ENCODE data around the gene INSL3.
"Not testable (repeated sequence)": the region's sequence is repeated elsewhere in the genome, so short reads cannot be mapped to it uniquely, and the experiment has no call there.

INSL3 gene

DNA sequence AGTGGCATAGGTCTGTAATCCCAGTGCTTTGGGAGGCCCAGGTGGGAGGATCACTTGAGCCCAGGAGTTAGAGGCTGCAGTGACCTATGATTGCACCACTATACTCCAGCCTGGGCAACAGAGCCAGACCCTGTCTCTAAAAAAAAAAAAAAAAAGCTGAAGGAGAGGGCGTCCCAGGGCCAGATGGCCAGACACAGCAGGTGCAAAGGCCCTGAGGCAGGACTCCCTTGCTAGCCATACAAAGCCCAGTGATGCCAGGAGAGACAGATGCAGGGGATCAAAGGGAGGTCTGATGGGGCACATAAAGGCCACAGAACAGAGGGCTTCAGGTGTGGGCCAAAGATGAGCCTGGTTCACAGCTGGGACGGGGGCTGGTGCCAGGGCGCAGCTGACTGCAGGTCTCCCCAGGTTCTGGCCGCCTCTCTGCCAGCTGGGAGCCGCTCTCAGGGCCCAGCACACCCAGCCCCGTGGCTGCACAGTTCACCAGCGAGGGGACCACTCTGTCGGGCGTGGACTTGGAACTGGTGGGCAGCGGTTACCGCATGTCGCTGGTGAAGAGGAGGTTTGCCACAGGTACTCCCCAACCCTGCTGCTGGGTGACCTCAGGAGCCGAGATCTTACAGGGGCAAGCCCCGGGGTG lies 33.9 kb downstream of the INSL3 start:
- no peaks in the 10 kb centered on the region for H3K27me3 Mint-ChIP-seq
- no peak for ATAC-seq
- DNase-seq: no peak
- H3K4me3 Mint-ChIP-seq: no peak overlapping the region
- H3K9me3 Mint-ChIP-seq: no peaks in the 10 kb centered on the region
- H3K27ac Mint-ChIP-seq: peak overlapping the region; percentile 61 to 72
- peaks cover 35% of the 10 kb centered on the region for H3K4me1 Mint-ChIP-seq

GRCh38 chr19:17784201-17785008 lies 36.9 kb downstream of the INSL3 start:
- Mint-ChIP-seq H3K4me1 (peaks cover 25% of the 10 kb centered on the region), H3K27me3 (no peaks in the 10 kb centered on the region), H3K4me3 (no peak overlapping the region), H3K27ac (peak overlapping the region in 1 of 2 donors; percentile 5), H3K9me3 (no peaks in the 10 kb centered on the region)
- ATAC-seq (peak; percentile 64), DNase-seq (peak; percentile 69 to 71)

- H3K27me3 Mint-ChIP-seq, H3K27ac Mint-ChIP-seq, DNase-seq, ATAC-seq, H3K9me3 Mint-ChIP-seq, H3K4me3 Mint-ChIP-seq: not testable (repeated sequence)
- H3K4me1 Mint-ChIP-seq: peaks cover 26% of the 10 kb centered on the region
Measured at GRCh38 chr19:17783721-17784120, 37.6 kb downstream of the INSL3 start.

DNA sequence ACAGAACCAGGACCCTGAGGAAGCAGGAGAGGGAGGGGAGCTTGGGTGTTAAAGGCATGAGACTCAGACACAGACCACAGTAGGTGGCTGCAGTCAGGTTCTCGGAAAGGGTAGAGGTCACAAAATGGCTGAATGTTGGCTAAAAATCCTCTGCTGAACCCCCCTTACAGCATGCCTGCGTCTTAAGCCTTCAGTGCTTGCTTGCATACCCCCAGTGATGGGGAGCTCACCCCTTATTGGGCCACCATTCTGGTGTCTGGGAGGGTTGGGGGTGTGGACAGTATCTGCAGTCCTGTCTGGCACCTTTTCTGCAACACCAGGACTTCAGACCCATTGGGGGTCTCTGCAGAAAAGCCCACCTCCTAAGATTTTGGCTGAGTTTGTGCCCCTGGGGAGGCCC lies 40.5 kb downstream of the INSL3 start:
- peaks cover 52% of the 10 kb centered on the region for H3K4me1 Mint-ChIP-seq
- H3K27ac Mint-ChIP-seq: no peak overlapping the region
- no peaks in the 10 kb centered on the region for H3K9me3 Mint-ChIP-seq
- ATAC-seq (no peak), DNase-seq (no peak)
- no peaks in the 10 kb centered on the region for H3K27me3 Mint-ChIP-seq
- H3K4me3 Mint-ChIP-seq: no peak overlapping the region

- H3K4me1 Mint-ChIP-seq: peaks cover 62% of the 10 kb centered on the region
- no peak for DNase-seq
- no peaks in the 10 kb centered on the region for H3K9me3 Mint-ChIP-seq
- H3K27ac Mint-ChIP-seq: peak overlapping the region; percentile 36 to 68
- no peak overlapping the region for H3K4me3 Mint-ChIP-seq
- no peak for ATAC-seq
- no peaks in the 10 kb centered on the region for H3K27me3 Mint-ChIP-seq
Measured at GRCh38 chr19:17778968-17779929, 42.1 kb downstream of the INSL3 start.

- Mint-ChIP-seq H3K27ac (no peak overlapping the region), H3K27me3 (no peaks in the 10 kb centered on the region), H3K9me3 (no peaks in the 10 kb centered on the region), H3K4me3 (no peak overlapping the region), H3K4me1 (peaks cover 55% of the 10 kb centered on the region)
- DNase-seq: no peak
- peak; percentile 47 for ATAC-seq
Measured at GRCh38 chr19:17778251-17778967, 42.9 kb downstream of the INSL3 start.

- H3K9me3 Mint-ChIP-seq, ATAC-seq, DNase-seq, H3K4me3 Mint-ChIP-seq, H3K27me3 Mint-ChIP-seq: not testable (repeated sequence)
- Mint-ChIP-seq H3K4me1 (peaks cover 55% of the 10 kb centered on the region), H3K27ac (peak overlapping the region in 1 of 2 donors; percentile 69)
Measured at GRCh38 chr19:17777840-17778239, 43.5 kb downstream of the INSL3 start.

- DNase-seq (peak in 1 of 2 donors; percentile 42), ATAC-seq (peak; percentile 74)
- peak overlapping the region; percentile 36 to 92 for H3K27ac Mint-ChIP-seq
- H3K4me1 Mint-ChIP-seq: peaks cover 55% of the 10 kb centered on the region
- no peaks in the 10 kb centered on the region for H3K9me3 Mint-ChIP-seq
- no peaks in the 10 kb centered on the region for H3K27me3 Mint-ChIP-seq
- H3K4me3 Mint-ChIP-seq: peak overlapping the region in 1 of 2 donors; percentile 68
Measured at GRCh38 chr19:17775991-17776803, 45.1 kb downstream of the INSL3 start.

DNA sequence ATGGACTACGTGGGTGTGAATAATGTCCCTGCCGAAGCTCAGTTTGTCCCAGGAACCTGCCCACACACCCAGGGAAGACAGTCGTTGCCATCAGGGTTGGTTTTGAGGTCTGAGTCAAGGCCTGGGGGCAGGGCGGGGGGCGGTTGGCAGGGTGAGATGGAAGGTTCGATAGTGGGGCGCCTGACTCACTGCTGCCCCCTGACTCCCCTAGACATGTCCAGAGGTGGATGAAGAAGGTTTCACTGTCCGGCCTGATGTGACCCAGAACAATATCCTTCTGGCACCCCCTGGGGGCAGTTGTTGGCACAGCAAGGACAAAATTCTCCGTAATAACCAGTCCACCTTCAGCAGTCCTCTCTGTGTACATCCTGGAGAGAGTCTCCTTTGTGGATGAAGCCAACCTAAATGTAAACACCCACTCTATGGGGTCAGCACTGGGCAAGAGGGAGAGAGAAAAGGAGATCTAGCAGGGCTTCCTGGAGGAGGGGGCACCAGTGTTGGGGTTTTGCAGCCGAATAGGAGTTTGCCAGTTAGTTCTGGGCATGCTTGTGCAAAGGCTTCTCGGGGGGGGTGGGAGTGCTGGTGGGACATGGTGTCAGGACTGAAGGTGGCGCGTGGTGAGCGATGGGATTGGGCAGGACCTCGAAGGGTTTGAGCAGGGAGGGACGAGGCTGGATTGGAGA lies 45.9 kb downstream of the INSL3 start:
- peak in 1 of 2 donors; percentile 44 for DNase-seq
- Mint-ChIP-seq H3K9me3 (no peaks in the 10 kb centered on the region), H3K27ac (peak overlapping the region in 1 of 2 donors; percentile 55), H3K27me3 (no peaks in the 10 kb centered on the region), H3K4me1 (peaks cover 53% of the 10 kb centered on the region), H3K4me3 (peak overlapping the region in 1 of 2 donors; percentile 36)
- no peak for ATAC-seq

- DNase-seq: no peak
Measured at GRCh38 chr19:17772172-17772571, 49.1 kb downstream of the INSL3 start.

DNA sequence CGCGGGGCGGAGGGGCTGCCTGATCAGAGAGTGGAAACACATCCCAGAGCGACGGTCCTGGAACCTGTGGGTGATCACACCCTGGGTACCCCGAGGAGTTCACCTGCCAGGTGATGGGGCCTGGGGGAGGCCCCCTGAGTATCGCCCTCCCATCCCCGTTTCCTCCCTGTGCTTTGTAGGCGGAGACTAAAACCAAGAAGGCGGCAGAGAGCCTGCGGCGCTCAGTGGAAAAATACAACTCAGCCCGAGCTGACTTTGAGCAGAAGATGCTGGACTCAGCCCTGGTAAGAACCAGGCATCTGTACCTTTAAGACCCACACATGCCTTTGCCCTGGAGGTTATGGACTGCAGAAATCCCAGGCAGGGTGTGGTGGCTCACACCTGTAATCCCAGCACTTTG lies 50.7 kb downstream of the INSL3 start:
- no peak for ATAC-seq
- H3K9me3 Mint-ChIP-seq: no peaks in the 10 kb centered on the region
- no peak overlapping the region for H3K4me3 Mint-ChIP-seq
- DNase-seq: no peak
- no peak overlapping the region for H3K27ac Mint-ChIP-seq
- H3K27me3 Mint-ChIP-seq: no peaks in the 10 kb centered on the region
- H3K4me1 Mint-ChIP-seq: peaks cover 9% of the 10 kb centered on the region

More at GRCh38 chr19:17772172-17772571, 49.1 kb downstream of the INSL3 start:
- Mint-ChIP-seq H3K27ac (no peak overlapping the region), H3K27me3 (no peaks in the 10 kb centered on the region), H3K9me3 (no peaks in the 10 kb centered on the region), H3K4me1 (peaks cover 23% of the 10 kb centered on the region), H3K4me3 (no peak overlapping the region)
- ATAC-seq: peak; percentile 38

GRCh38 chr19:17767559-17767958 lies 53.8 kb downstream of the INSL3 start:
- DNase-seq: no peak
- no peak for ATAC-seq
- Mint-ChIP-seq H3K27me3 (no peaks in the 10 kb centered on the region), H3K9me3 (no peaks in the 10 kb centered on the region), H3K4me1 (peaks cover 7% of the 10 kb centered on the region), H3K4me3 (no peak overlapping the region), H3K27ac (no peak overlapping the region)

DNA sequence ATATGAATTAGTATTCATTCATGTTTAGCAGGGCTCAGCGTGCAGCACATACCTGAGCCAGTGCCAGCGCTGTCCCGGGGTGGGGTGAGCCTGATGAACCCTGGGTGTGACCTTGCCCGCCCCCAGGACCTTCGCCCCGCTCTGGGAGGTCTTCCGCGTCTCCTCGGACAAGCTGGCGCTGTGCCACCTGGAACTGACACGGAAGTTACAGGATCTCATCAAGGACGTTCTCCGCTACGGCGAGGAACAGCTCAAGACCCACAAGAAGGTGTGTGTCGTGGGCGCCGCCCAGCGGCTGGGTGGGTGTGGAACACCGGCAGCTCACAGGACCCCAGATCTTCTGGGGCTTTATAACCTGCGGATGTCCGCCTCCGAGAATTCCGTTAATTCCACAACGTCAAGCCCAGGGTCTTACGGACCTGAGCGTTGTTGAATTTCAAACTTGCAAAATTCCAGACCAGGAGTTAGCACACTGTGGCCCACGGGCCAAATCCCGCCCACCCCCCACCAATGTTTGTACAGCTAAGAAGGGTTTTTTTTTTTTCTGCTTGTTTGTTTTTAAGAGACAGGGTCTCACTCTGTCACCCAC lies 54.7 kb downstream of the INSL3 start:
- ATAC-seq (no peak), DNase-seq (peak in 1 of 2 donors; percentile 44)
- Mint-ChIP-seq H3K27ac (peak overlapping the region in 1 of 2 donors; percentile 34), H3K9me3 (no peaks in the 10 kb centered on the region), H3K4me1 (peaks cover 7% of the 10 kb centered on the region), H3K27me3 (no peaks in the 10 kb centered on the region), H3K4me3 (no peak overlapping the region)
